HepG2 (cell line): ENCODE results near the gene KIF3C. TPM values are rescaled to one million over a fixed set of nuclear protein-coding genes. Genes with fewer than 3 reads are reported as not detected.
"Not testable (repeated sequence)": the region's sequence is repeated elsewhere in the genome, so short reads cannot be mapped to it uniquely, and the experiment has no call there.

ENCODE experiments used
- ATAC-seq: fragments of 200-7000 bp; cut with Tn5 transposase; 3 replicates; pipeline ENCODE4 v1.9.1; 2020; ENCODE audit warnings: mild to moderate bottlenecking, moderate library complexity
- BruUV-seq: library from RNA; stranded (reverse); fragments of 400-500 nt; replicated peaks from 2 replicates; lab custom pipeline; 2021; lab: Mats Ljungman, UMichigan
- CTCF ChIA-PET: fragments of 300-600 bp; formaldehyde crosslinking; extraction: SDS; loops from one replicate; lab custom pipeline; 2021; ENCODE audit warnings: low total read pairs, inconsistent platforms, low intra/inter-chr PET ratio; lab: Yijun Ruan, JAX
- POLR2A ChIA-PET: fragments of 350-600 bp; sonication (Branson Sonifier 250); formaldehyde crosslinking; loops from one replicate; lab custom pipeline; 2020; ENCODE audit warnings: antibody characterized with exemption, inconsistent platforms; lab: Yijun Ruan, JAX
- DNase-seq: peaks from one replicate; pipeline ENCODE4 v3.0.0-alpha.2; 2015; ENCODE audit warnings: low spot score
- FAIRE-seq: peaks from 3 replicates; lab custom pipeline; 2011; peaks lifted over from hg19 to GRCh38; lab: Jason Lieb, UNC
- H2AFZ ChIP-seq: one replicate; pipeline ENCODE4 v1.6.1; 2011; ENCODE audit warnings: low read length, inconsistent platforms
- H3K27ac ChIP-seq: fragments of 300-600 bp; 3 replicates; pipeline ENCODE4 v1.8.0; 2011; ENCODE audit warnings: mixed run types, mild to moderate bottlenecking, mixed read lengths, low read length, inconsistent platforms; ENCODE audit not compliant: insufficient read depth; ENCODE audit errors: extremely low read length
- H3K27me3 ChIP-seq, 2 experiments: fragments of 200-600 bp in 1 of 2; 2 replicates in 1 of 2; 3 replicates in 1 of 2; pipeline versions ENCODE4 v1.6.0 to v1.8.0; 2011; ENCODE audit warnings: low read length in 2 of 2, mild to moderate bottlenecking in 2 of 2, moderate library complexity in 2 of 2, inconsistent platforms in 1 of 2; ENCODE audit not compliant: insufficient read depth in 2 of 2, control insufficient read depth in 1 of 2
- H3K36me3 ChIP-seq, 2 experiments: fragments of 200-600 bp in 1 of 2; replicated peaks in 1 of 2; 2 replicates in 1 of 2; 3 replicates in 1 of 2; pipeline versions ENCODE4 v1.5.1 to v1.8.0; 2011; ENCODE audit warnings: low read length in 2 of 2, inconsistent platforms in 1 of 2; ENCODE audit not compliant: insufficient read depth in 2 of 2, control insufficient read depth in 1 of 2
- H3K4me1 ChIP-seq: 2 replicates; pipeline ENCODE4 v1.5.1; 2012; ENCODE audit warnings: low read length, inconsistent platforms; ENCODE audit not compliant: insufficient read depth
- H3K4me2 ChIP-seq: 2 replicates; pipeline ENCODE4 v1.6.0; 2011; ENCODE audit warnings: low read depth, low read length, inconsistent platforms
- H3K4me3 ChIP-seq, 3 experiments: fragments of 200-600 bp in 1 of 3; sonication (generic), shearing (Covaris generic) in 1 of 3; replicated peaks in 1 of 3; 2 replicates each; pipeline ENCODE4 v1.5.1; 2011 to 2016; ENCODE audit warnings: low read length in 3 of 3, inconsistent platforms in 2 of 3, low read depth in 2 of 3, mild to moderate bottlenecking in 2 of 3, control low read depth in 1 of 3, mixed read lengths in 1 of 3; ENCODE audit not compliant: insufficient read depth in 1 of 3
- H3K79me2 ChIP-seq: one replicate; pipeline ENCODE4 v1.6.1; 2011; ENCODE audit warnings: low read length, inconsistent platforms; ENCODE audit not compliant: insufficient read depth
- H3K9ac ChIP-seq: 2 replicates; pipeline ENCODE4 v1.6.0; 2011; ENCODE audit warnings: mild to moderate bottlenecking, low read depth, low read length, inconsistent platforms; ENCODE audit not compliant: insufficient read depth
- H3K9me3 ChIP-seq: 2 replicates; pipeline ENCODE4 v1.5.1; 2012; ENCODE audit warnings: mild to moderate bottlenecking, low read length
- H4K20me1 ChIP-seq: 2 replicates; pipeline ENCODE4 v1.6.0; 2011; ENCODE audit warnings: inconsistent platforms, mild to moderate bottlenecking, low read length, moderate library complexity; ENCODE audit not compliant: insufficient read depth
- ATM ChIP-seq: fragments of 450-650 bp; IDR thresholded peaks from 2 replicates; pipeline ENCODE4 v1.7.1; 2017; ENCODE audit warnings: mild to moderate bottlenecking, borderline replicate concordance
- KDM2A ChIP-seq: sonication (generic); formaldehyde crosslinking; IDR thresholded peaks from 2 replicates; pipeline ENCODE4 v1.4.0; 2020; ENCODE audit warnings: low read depth, missing genetic modification reagents, borderline replicate concordance
- NRL ChIP-seq: sonication (generic); formaldehyde crosslinking; IDR thresholded peaks from 2 replicates; pipeline ENCODE4 v1.5.0; 2020; ENCODE audit warnings: missing genetic modification reagents, mild to moderate bottlenecking, moderate library complexity, borderline replicate concordance
- U2AF2 ChIP-seq: fragments of 200-400 bp; formaldehyde crosslinking; IDR thresholded peaks from 2 replicates; pipeline ENCODE4 v1.6.1; 2017; ENCODE audit warnings: low read depth, mild to moderate bottlenecking, low read length
- ZNF670 ChIP-seq: sonication (generic); formaldehyde crosslinking; IDR thresholded peaks from 2 replicates; pipeline ENCODE4 v1.8.0; 2022; ENCODE audit warnings: mild to moderate bottlenecking, missing genetic modification reagents, borderline replicate concordance
- WGBS: methylation state at CpG from one replicate; pipeline ENCODE4 v1.1.6; 2017; ENCODE audit warnings: low lambda C conversion rate; 5-methylcytosine and 5-hydroxymethylcytosine counted together
- in situ Hi-C: cut with HindIII; loops from 2 replicates; pipeline ENCODE4 v1.10.0; 2017; ENCODE audit warnings: low pct_unique_long_range_greater_than_20kb; ENCODE audit not compliant: extremely low pct_ligation_motif_present
- intact Hi-C: fragments of 100-400 bp; cut with micrococcal nuclease; formaldehyde crosslinking; loops from one replicate; pipeline ENCODE4 v1.10.0; 2022; ENCODE audit not compliant: unreplicated experiment
- polyA plus RNA-seq, 8 experiments: library from polyadenylated mRNA; depleted of rRNA in 3 of 8; stranded (reverse) in 7 of 8; unstranded in 1 of 8; fragments of >200 nt; fragmentation: Illumina TruSeq in 4 of 8; extraction: Trizol in 4 of 8; gene quantifications; 2 replicates each; pipeline versions ENCODE4 v1.2.1 to v1.2.3, GENCODE V29; 2011 to 2016; ENCODE audit warnings: low read depth in 4 of 8, missing spikeins in 1 of 8, mixed read lengths in 1 of 8; ENCODE audit not compliant: insufficient read depth in 1 of 8
- total RNA-seq, 5 experiments: library from RNA; depleted of rRNA; stranded (reverse); fragments of >200 nt; fragmentation: Illumina TruSeq; extraction: Trizol; gene quantifications; 2 replicates each; pipeline ENCODE4 v1.2.3, GENCODE V29; 2016; ENCODE audit warnings: low read depth in 1 of 5
- TF ChIP-seq, protein P1 (sequence below): sonication (generic); formaldehyde crosslinking; IDR thresholded peaks from 2 replicates; pipeline ENCODE4 v1.4.0; 2020; ENCODE audit warnings: mild to moderate bottlenecking, missing genetic modification reagents
- TF ChIP-seq, protein P2 (sequence below): IDR thresholded peaks from 2 replicates; pipeline ENCODE4 v1.6.1; 2018; ENCODE audit warnings: missing genetic modification reagents, mild to moderate bottlenecking, missing compliant biosample characterization

Gene KIF3C
- total and polyA plus RNA-seq, 2 of the 13 experiments (the other 11 are each of a cell fraction or from before 2014, with no cell fraction given), result 3.6 to 4.9 TPM

DNA sequence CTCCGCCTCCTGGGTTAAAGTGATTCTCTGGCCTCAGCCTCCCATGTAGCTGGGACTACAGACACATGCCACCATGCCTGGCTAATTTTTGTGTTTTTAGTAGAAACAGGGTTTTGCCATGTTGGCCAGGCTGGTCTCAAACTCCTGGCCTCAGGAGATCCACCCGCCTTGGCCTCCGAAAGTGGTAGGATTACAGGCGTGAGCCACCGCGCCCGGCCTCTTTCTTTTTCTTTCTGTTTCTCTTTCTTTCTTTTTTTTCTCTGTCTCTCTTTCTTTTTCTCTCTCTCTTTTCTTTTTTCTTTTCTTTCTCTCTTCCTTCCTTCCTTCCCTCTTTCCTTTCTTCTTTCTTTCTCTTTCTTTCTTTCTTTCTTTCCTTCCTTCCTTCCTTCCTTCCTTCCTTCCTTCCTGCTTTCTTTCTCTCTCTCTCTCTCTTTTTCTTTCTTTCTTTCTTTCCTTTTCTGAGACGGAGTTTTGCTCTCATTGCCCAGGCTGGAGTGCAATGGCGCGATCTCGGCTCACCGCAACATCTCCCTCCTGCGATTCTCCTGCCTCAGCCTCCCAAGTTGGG, 16.6 kb upstream of the KIF3C start:
- WGBS, result 90% methylated on average over 13 of the region's 13 CpGs
- H3K27me3 ChIP-seq, CTCF ChIA-PET, FAIRE-seq, ATAC-seq, H3K9ac ChIP-seq, H4K20me1 ChIP-seq, BruUV-seq, H3K36me3 ChIP-seq, H2AFZ ChIP-seq, DNase-seq, H3K27ac ChIP-seq, H3K79me2 ChIP-seq, H3K9me3 ChIP-seq: not testable (repeated sequence)
- intact Hi-C loops, result loop anchor here (10.0 kb wide), 1 partner anchor 76 kb away; no protein-coding TSS in a partner anchor
- TF ChIP-seq U2AF2 (0 out of 2 replicates have a peak, but pooled peaks have one; percentile 30), ZNF670 (0 out of 2 replicates have a peak, but pooled peaks have one; percentile 5), NRL (CRISPR knock-in tag) (0 out of 2 replicates have a peak, but pooled peaks have one; percentile 21), ATM (0 out of 2 replicates have a peak, but pooled peaks have one; percentile 11), KDM2A (CRISPR knock-in tag) (0 out of 2 replicates have a peak, but pooled peaks have one; percentile 14)
- TF ChIP-seq, protein P1, sequence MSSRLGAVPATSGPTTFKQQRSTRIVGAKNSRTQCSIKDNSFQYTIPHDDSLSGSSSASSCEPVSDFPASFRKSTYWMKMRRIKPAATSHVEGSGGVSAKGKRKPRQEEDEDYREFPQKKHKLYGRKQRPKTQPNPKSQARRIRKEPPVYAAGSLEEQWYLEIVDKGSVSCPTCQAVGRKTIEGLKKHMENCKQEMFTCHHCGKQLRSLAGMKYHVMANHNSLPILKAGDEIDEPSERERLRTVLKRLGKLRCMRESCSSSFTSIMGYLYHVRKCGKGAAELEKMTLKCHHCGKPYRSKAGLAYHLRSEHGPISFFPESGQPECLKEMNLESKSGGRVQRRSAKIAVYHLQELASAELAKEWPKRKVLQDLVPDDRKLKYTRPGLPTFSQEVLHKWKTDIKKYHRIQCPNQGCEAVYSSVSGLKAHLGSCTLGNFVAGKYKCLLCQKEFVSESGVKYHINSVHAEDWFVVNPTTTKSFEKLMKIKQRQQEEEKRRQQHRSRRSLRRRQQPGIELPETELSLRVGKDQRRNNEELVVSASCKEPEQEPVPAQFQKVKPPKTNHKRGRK (CRISPR knock-in tag), result peak; percentile 93
- TF ChIP-seq, protein P2, sequence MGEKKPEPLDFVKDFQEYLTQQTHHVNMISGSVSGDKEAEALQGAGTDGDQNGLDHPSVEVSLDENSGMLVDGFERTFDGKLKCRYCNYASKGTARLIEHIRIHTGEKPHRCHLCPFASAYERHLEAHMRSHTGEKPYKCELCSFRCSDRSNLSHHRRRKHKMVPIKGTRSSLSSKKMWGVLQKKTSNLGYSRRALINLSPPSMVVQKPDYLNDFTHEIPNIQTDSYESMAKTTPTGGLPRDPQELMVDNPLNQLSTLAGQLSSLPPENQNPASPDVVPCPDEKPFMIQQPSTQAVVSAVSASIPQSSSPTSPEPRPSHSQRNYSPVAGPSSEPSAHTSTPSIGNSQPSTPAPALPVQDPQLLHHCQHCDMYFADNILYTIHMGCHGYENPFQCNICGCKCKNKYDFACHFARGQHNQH (CRISPR knock-in tag), result 0 out of 2 replicates have a peak, but pooled peaks have one; percentile 17
- Histone ChIP-seq H3K4me3 (peak overlapping the region in 1 of 3 experiments; percentile 28; a peak in 1 of 6 replicates), H3K4me1 (peaks cover 60% of the 10 kb centered on the region), H3K4me2 (peak overlapping the region; percentile 63)
- in situ Hi-C loops, result loop anchor here (25.0 kb wide), 1 partner anchor 338 kb away; the partner anchor contains the start of genes ADGRF3 and SELENOI
- POLR2A ChIA-PET, result interaction anchor here (0.8 to 2.5 kb wide), 5 partner anchors 13 to 120 kb away, joined by 3 to 15 read pairs (median 4); partner anchors contain the start of genes ASXL2 and RAB10
